SK-N-SH (cell line): ENCODE results near the gene ERCC2.

Experiments used
- CTCF ChIP-seq: fragments of 200-600 bp; sonication (generic); IDR thresholded peaks from 2 replicates; pipeline ENCODE4 v1.6.1; 2017; ENCODE audit warnings: antibody characterized with exemption, mild to moderate bottlenecking, moderate library complexity
- EP300 ChIP-seq, 2 experiments: IDR thresholded peaks; 2 replicates each; pipeline versions ENCODE4 v1.4.0 to v1.6.1; 2012; ENCODE audit warnings: borderline replicate concordance in 1 of 2, low read depth in 1 of 2, low read length in 1 of 2
- EZH2phosphoT487 ChIP-seq: fragments of 200-600 bp; sonication (generic); IDR thresholded peaks from 2 replicates; pipeline ENCODE4 v1.6.1; 2017; ENCODE audit warnings: low read depth, mixed run types, mild to moderate bottlenecking, antibody characterized with exemption, moderate library complexity, borderline replicate concordance
- IRF3 ChIP-seq: fragments of 150-350 bp; IDR thresholded peaks from 2 replicates; pipeline ENCODE4 v1.6.1; 2016; ENCODE audit warnings: mild to moderate bottlenecking, low read depth, low read length
- JUND ChIP-seq: IDR thresholded peaks from 2 replicates; pipeline ENCODE4 v1.4.0; 2012
- MAX ChIP-seq: IDR thresholded peaks from 2 replicates; pipeline ENCODE4 v1.4.0; 2012; ENCODE audit warnings: low read depth
- POLR2AphosphoS5 ChIP-seq: IDR thresholded peaks from 2 replicates; pipeline ENCODE4 v1.6.1; 2012; ENCODE audit warnings: low read depth, low read length
- REST ChIP-seq: IDR thresholded peaks from 2 replicates; pipeline ENCODE4 v1.6.1; 2012; ENCODE audit warnings: mild to moderate bottlenecking, low read depth, low read length, moderate library complexity
- SMC3 ChIP-seq: IDR thresholded peaks from 2 replicates; pipeline ENCODE4 v1.6.1; 2012; ENCODE audit warnings: low read depth, low read length, improper control_type of control experiment

- TF ChIP-seq JUND = no peak
- TF ChIP-seq CTCF = no peak
- no peak for TF ChIP-seq SMC3
- no peak for TF ChIP-seq IRF3
- TF ChIP-seq MAX = no peak
- TF ChIP-seq POLR2AphosphoS5 = no peak
- TF ChIP-seq EZH2phosphoT487 = no peak
- no peak for TF ChIP-seq EP300 (IDR thresholded peaks at IDR 0.05; ENCODE audit: borderline replicate concordance in 1 of 2, low read depth in 1 of 2, low read length in 1 of 2)
- no peak for TF ChIP-seq REST
Measured at GRCh38 chr19:45327404-45328143, 42.8 kb downstream of the ERCC2 start.
